Subcutaneous adipose tissue (tissue), 4 donors: Measurements from ENCODE around the gene GPS1. TPM values are rescaled to one million over a fixed set of nuclear protein-coding genes. Genes with fewer than 3 reads are reported as not detected.

Experiments
- total RNA-seq, 4 donors: library from RNA; depleted of rRNA; stranded (reverse); fragments of >200 nt; gene quantifications; one replicate each; pipeline ENCODE4 v1.1.0, GENCODE V29; 2016
- TF ChIP-seq, protein P1 (sequence below): fragments of 450-650 bp; IDR thresholded peaks from one replicate; pipeline ENCODE4 v1.5.1; 2016; ENCODE audit warnings: low read depth, mild to moderate bottlenecking, control low read depth, antibody characterized with exemption, moderate library complexity

GPS1 gene
- total RNA-seq, 4 donors from 2014 or later, result 42.7 to 125 (median 71.7) TPM

- TF ChIP-seq, protein P1, sequence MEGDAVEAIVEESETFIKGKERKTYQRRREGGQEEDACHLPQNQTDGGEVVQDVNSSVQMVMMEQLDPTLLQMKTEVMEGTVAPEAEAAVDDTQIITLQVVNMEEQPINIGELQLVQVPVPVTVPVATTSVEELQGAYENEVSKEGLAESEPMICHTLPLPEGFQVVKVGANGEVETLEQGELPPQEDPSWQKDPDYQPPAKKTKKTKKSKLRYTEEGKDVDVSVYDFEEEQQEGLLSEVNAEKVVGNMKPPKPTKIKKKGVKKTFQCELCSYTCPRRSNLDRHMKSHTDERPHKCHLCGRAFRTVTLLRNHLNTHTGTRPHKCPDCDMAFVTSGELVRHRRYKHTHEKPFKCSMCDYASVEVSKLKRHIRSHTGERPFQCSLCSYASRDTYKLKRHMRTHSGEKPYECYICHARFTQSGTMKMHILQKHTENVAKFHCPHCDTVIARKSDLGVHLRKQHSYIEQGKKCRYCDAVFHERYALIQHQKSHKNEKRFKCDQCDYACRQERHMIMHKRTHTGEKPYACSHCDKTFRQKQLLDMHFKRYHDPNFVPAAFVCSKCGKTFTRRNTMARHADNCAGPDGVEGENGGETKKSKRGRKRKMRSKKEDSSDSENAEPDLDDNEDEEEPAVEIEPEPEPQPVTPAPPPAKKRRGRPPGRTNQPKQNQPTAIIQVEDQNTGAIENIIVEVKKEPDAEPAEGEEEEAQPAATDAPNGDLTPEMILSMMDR, result no peak
Measured at GRCh38 chr17:82055023-82055964, 3.6 kb downstream of the GPS1 start.

DNA sequence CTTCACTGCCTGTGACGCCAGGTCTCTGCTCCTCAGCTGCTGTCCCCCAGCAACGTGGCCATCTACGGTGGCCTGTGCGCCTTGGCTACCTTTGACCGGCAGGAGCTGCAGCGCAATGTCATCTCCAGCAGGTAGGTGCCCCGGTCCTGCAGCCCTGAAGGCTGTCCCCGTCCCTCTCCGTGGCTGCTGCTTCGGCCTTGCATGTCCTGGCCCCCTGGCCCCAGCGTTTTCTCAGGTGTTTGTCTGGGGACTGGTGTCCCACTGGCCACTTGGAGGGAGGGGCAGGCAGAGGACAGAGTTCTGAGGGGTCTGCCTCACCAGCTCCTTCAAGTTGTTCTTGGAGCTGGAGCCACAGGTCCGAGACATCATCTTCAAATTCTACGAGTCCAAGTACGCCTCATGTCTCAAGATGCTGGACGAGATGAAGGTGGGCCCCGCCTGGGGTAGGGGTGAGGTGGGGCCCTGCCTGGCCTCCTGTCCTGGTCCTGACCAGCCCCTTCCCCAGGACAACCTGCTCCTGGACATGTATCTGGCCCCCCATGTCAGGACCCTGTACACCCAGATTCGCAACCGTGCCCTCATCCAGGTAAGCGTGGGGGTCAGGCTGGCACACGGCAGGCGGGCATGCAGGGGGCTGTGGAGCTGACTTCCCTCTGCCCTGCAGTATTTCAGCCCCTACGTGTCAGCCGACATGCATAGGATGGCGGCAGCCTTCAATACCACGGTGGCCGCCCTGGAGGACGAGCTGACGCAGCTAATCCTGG is 4.4 kb downstream of the GPS1 start:
- TF ChIP-seq, protein P1, result no peak

GRCh38 chr17:82056729-82057621 is 5.3 kb downstream of the GPS1 start:
- TF ChIP-seq, protein P1, result no peak

- TF ChIP-seq, protein P1, result no peak
Measured at GRCh38 chr17:82058230-82058854, 6.6 kb downstream of the GPS1 start.

- TF ChIP-seq, protein P1, result no peak
Measured at GRCh38 chr17:82058855-82059249, 7.2 kb downstream of the GPS1 start.

DNA sequence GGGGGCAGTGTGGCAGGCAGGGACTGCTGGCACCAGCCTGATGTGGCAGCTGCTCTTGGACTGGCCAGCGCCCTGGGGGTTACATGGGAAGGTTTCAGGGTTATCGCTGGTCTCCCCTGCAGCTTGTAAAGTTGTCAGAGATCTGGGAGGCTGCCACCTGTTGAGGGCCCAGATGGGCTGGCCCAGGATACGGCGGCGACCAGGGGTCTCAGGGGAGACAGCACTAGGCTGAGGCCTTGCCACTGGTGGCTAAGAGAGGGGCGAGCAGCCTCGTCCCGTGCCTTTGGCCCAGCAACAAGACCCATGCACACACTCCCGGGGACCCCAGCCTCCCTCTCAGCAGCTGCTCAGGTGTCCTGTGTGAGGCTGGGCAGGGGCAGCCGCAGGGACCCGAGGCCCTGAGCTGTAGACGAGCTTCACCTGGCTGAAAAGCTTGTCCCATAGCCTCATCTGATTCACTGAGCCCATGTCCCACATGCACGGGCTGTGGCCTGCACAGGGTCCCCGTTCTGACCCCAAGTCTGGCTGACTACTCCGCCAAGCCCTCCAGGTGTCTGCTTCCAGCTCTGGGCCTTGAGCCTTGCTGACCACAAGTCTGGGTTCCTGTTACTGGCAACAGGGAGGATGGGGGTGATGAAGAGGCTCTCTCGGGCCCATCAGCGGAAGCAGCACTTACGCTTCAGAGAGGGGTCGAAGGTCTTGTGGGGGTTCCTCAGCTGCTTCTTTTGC is 7.7 kb downstream of the GPS1 start:
- TF ChIP-seq, protein P1, result no peak
